Liver (tissue), 9 donors: ENCODE measurements around the gene TPGS2. TPM values are rescaled to one million over a fixed set of nuclear protein-coding genes. Genes with fewer than 3 reads are reported as not detected.

Experiments
- DNase-seq: peaks from one replicate; pipeline ENCODE4 v3.0.0-alpha.2; 2017; ENCODE audit warnings: low spot score
- H3K27ac ChIP-seq, 2 donors: one replicate each; pipeline ENCODE4 v1.7.0; 2013; ENCODE audit warnings: inconsistent platforms in 2 of 2, low read length in 2 of 2, control low read depth in 1 of 2, low read depth in 1 of 2, mild to moderate bottlenecking in 1 of 2
- H3K27me3 ChIP-seq, 4 donors: one replicate each; pipeline versions ENCODE4 v1.6.1 to v1.7.0; 2013; ENCODE audit warnings: low read length in 3 of 4, inconsistent platforms in 1 of 4, mild to moderate bottlenecking in 1 of 4, moderate library complexity in 1 of 4; ENCODE audit not compliant: control insufficient read depth in 4 of 4, insufficient read depth in 4 of 4
- H3K36me3 ChIP-seq, 4 donors: one replicate each; pipeline versions ENCODE4 v1.6.1 to v1.7.0; 2013; ENCODE audit warnings: low read length in 3 of 4, mild to moderate bottlenecking in 3 of 4, low read depth in 1 of 4, moderate library complexity in 1 of 4; ENCODE audit not compliant: control insufficient read depth in 4 of 4, insufficient read depth in 3 of 4
- H3K4me1 ChIP-seq, 4 donors: one replicate each; pipeline versions ENCODE4 v1.6.1 to v1.7.0; 2013; ENCODE audit warnings: low read length in 3 of 4, mild to moderate bottlenecking in 3 of 4, moderate library complexity in 1 of 4; ENCODE audit not compliant: control insufficient read depth in 4 of 4, insufficient read depth in 4 of 4
- H3K4me3 ChIP-seq, 3 donors: one replicate each; pipeline versions ENCODE4 v1.6.1 to v1.7.0; 2013; ENCODE audit warnings: low read length in 3 of 3, control low read depth in 1 of 3, low read depth in 1 of 3, mild to moderate bottlenecking in 1 of 3
- H3K9ac ChIP-seq, 2 donors: one replicate each; pipeline ENCODE4 v1.7.0; 2013; ENCODE audit warnings: low read length in 2 of 2, mild to moderate bottlenecking in 2 of 2, moderate library complexity in 2 of 2, control low read depth in 1 of 2, low read depth in 1 of 2
- H3K9me3 ChIP-seq, 4 donors: one replicate each; pipeline versions ENCODE4 v1.6.1 to v1.7.0; 2013; ENCODE audit warnings: low read length in 3 of 4; ENCODE audit not compliant: control insufficient read depth in 4 of 4
- ATF3 ChIP-seq: IDR thresholded peaks from 2 replicates; pipeline ENCODE4 v1.6.1; 2016; ENCODE audit warnings: antibody characterized with exemption
- CTCF ChIP-seq: fragments of 150-350 bp; IDR thresholded peaks from 2 replicates; pipeline ENCODE4 v1.5.1; 2017; ENCODE audit warnings: improper control_type of control experiment, low read depth, low read length; ENCODE audit not compliant: missing input control
- FOXA1 ChIP-seq: IDR thresholded peaks from 2 replicates; pipeline ENCODE4 v1.6.1; 2016; ENCODE audit warnings: antibody characterized with exemption
- FOXA2 ChIP-seq: IDR thresholded peaks from 2 replicates; pipeline ENCODE4 v1.6.1; 2016; ENCODE audit warnings: antibody characterized with exemption
- HNF4A ChIP-seq, 2 donors: conservative IDR thresholded peaks; 2 replicates each; pipeline ENCODE4 v1.6.1; 2016; ENCODE audit warnings: antibody characterized with exemption in 2 of 2, mild to moderate bottlenecking in 2 of 2
- HNF4G ChIP-seq: IDR thresholded peaks from 2 replicates; pipeline ENCODE4 v1.6.1; 2016; ENCODE audit warnings: antibody characterized with exemption
- JUND ChIP-seq, 2 donors: IDR thresholded peaks; 2 replicates each; pipeline ENCODE4 v1.6.1; 2016; ENCODE audit warnings: antibody characterized with exemption in 2 of 2
- MAX ChIP-seq: IDR thresholded peaks from 2 replicates; pipeline ENCODE4 v1.6.1; 2016; ENCODE audit warnings: antibody characterized with exemption
- NR2F2 ChIP-seq: IDR thresholded peaks from 2 replicates; pipeline ENCODE4 v1.6.1; 2016; ENCODE audit warnings: antibody characterized with exemption
- REST ChIP-seq: IDR thresholded peaks from 2 replicates; pipeline ENCODE4 v1.6.1; 2016; ENCODE audit warnings: antibody characterized with exemption, mild to moderate bottlenecking
- SP1 ChIP-seq: IDR thresholded peaks from 2 replicates; pipeline ENCODE4 v1.6.1; 2018; ENCODE audit warnings: antibody characterized with exemption, mild to moderate bottlenecking
- YY1 ChIP-seq: IDR thresholded peaks from 2 replicates; pipeline ENCODE4 v1.6.1; 2016; ENCODE audit warnings: antibody characterized with exemption, mild to moderate bottlenecking
- ZBTB33 ChIP-seq: IDR thresholded peaks from 2 replicates; pipeline ENCODE4 v1.6.1; 2016; ENCODE audit warnings: antibody characterized with exemption
- WGBS: extraction: QIAGEN DNeasy Blood & Tissue Kit; methylation state at CpG from one replicate; pipeline ENCODE4 v1.1.7; 2013; 5-methylcytosine and 5-hydroxymethylcytosine counted together
- polyA plus RNA-seq, 2 donors: library from polyadenylated mRNA; stranded (reverse) in 1 of 2; unstranded in 1 of 2; fragments of 200-250 nt in 1 of 2; fragments of >200 nt in 1 of 2; fragmentation: Nextera tagmentation in 1 of 2; extraction: Ambion mirVana in 1 of 2; gene quantifications; one replicate each; pipeline versions ENCODE4 v1.2.1 to v1.2.3, GENCODE V29; 2013 to 2015
- total RNA-seq, 2 donors: library from RNA; depleted of rRNA; stranded (reverse); fragments of >200 nt; gene quantifications; one replicate each; pipeline ENCODE4 v1.2.3, GENCODE V29; 2014
- donor health status: healthy.
- donor health status: healthy.
- donor health status: healthy.
- donor health status: healthy.
- donor health status: healthy.

The TPGS2 gene
- total and polyA plus RNA-seq, 4 donors, result 20.2 to 57.4 (median 21.2) TPM

GRCh38 chr18:36782710-36783109 lies 46.1 kb downstream of the TPGS2 start (continued):
- no peak for TF ChIP-seq ZBTB33

- Histone ChIP-seq H3K36me3 (no peaks in the 10 kb centered on the region), H3K4me3 (no peak overlapping the region), H3K9me3 (no peaks in the 10 kb centered on the region), H3K27me3 (no peaks in the 10 kb centered on the region), H3K4me1 (no peaks in the 10 kb centered on the region), H3K27ac (no peak overlapping the region), H3K9ac (no peak overlapping the region)
- 85% methylated on average over 2 of the region's 2 CpGs for WGBS
- TF ChIP-seq NR2F2 (no peak), MAX (no peak), ZBTB33 (no peak), HNF4A (conservative IDR thresholded peaks at IDR 0.05) (no peak), CTCF (no peak), SP1 (no peak), REST (no peak), JUND (IDR thresholded peaks at IDR 0.05) (no peak), HNF4G (no peak), FOXA2 (no peak), YY1 (no peak), ATF3 (no peak), FOXA1 (no peak)
- no peak for DNase-seq
These were observed 48.1 kb downstream of the TPGS2 start for GRCh38 chr18:36780748-36781147.
